Myocyte (in vitro differentiated cells): ENCODE data around the gene NTRK2. TPM values are rescaled to one million over a fixed set of nuclear protein-coding genes. Genes with fewer than 3 reads are reported as not detected.

Experiments
- DNase-seq: peaks from one replicate; pipeline ENCODE4 v3.0.0-alpha.2; 2012; ENCODE audit warnings: low read depth
- total RNA-seq: library from RNA; depleted of rRNA; stranded (reverse); fragments of >200 nt; gene quantifications from 2 replicates; pipeline ENCODE4 v1.2.3, GENCODE V29; 2014

NTRK2 gene
- total RNA-seq, 1 donor from 2014 or later = not detected

GRCh38 chr9:84932915-84933527 lies 263.5 kb downstream of the NTRK2 start:
- no peak for DNase-seq

- DNase-seq = no peak
Measured at GRCh38 chr9:84935528-84936117, 266.1 kb downstream of the NTRK2 start.

- no peak for DNase-seq
Measured at GRCh38 chr9:84937180-84937579, 267.7 kb downstream of the NTRK2 start.

- no peak for DNase-seq
Measured at GRCh38 chr9:84937581-84937980, 268.1 kb downstream of the NTRK2 start.

GRCh38 chr9:84939774-84940173 lies 270.2 kb downstream of the NTRK2 start:
- no peak for DNase-seq

- DNase-seq = no peak
Measured at GRCh38 chr9:84940294-84940693, 270.8 kb downstream of the NTRK2 start.

- DNase-seq = no peak
Measured at GRCh38 chr9:84941792-84942191, 272.3 kb downstream of the NTRK2 start.

- DNase-seq = no peak
Measured at GRCh38 chr9:84943482-84944050, 274.0 kb downstream of the NTRK2 start.

- DNase-seq = no peak
Measured at GRCh38 chr9:84945878-84946538, 276.5 kb downstream of the NTRK2 start.

- no peak for DNase-seq
Measured at GRCh38 chr9:84947412-84947972, 278.0 kb downstream of the NTRK2 start.

- DNase-seq = no peak
Measured at GRCh38 chr9:84949258-84949657, 279.7 kb downstream of the NTRK2 start.

GRCh38 chr9:84949971-84950370 lies 280.4 kb downstream of the NTRK2 start:
- DNase-seq = no peak

GRCh38 chr9:84950879-84951811 lies 281.6 kb downstream of the NTRK2 start:
- DNase-seq = no peak

GRCh38 chr9:84953252-84953773 lies 283.8 kb downstream of the NTRK2 start:
- no peak for DNase-seq

- peak; percentile 10 for DNase-seq
Measured at GRCh38 chr9:84953797-84954705, 284.5 kb downstream of the NTRK2 start.

- DNase-seq = no peak
Measured at GRCh38 chr9:84955155-84955554, 285.6 kb downstream of the NTRK2 start.

- no peak for DNase-seq
Measured at GRCh38 chr9:84955971-84956370, 286.4 kb downstream of the NTRK2 start.

GRCh38 chr9:84959339-84959738 lies 289.8 kb downstream of the NTRK2 start:
- DNase-seq = no peak
